CD4-positive, alpha-beta T cell (primary cell): ENCODE results near the gene TSPYL2. TPM values are rescaled to one million over a fixed set of nuclear protein-coding genes. Genes with fewer than 3 reads are reported as not detected.

ENCODE experiments used
- ATAC-seq: fragments of 200-7000 bp; cut with Tn5 transposase; one replicate; pipeline ENCODE4 v1.10.0; 2022; ENCODE audit warnings: mild to moderate bottlenecking; ENCODE audit not compliant: poor library complexity
- CTCF ChIA-PET: fragments of 350-600 bp; sonication (Branson Sonifier 250); formaldehyde crosslinking; loops from one replicate; lab custom pipeline; 2021; ENCODE audit warnings: antibody characterized with exemption, inconsistent platforms; lab: Charles Lee
- POLR2A ChIA-PET: fragments of 350-600 bp; sonication (Branson Sonifier 250); formaldehyde crosslinking; loops from one replicate; lab custom pipeline; 2021; ENCODE audit warnings: antibody characterized with exemption, inconsistent platforms; lab: Charles Lee
- DNase-seq, 14 experiments: peaks; one replicate each; pipeline ENCODE4 v3.0.0-alpha.2; 2013 to 2020; ENCODE audit warnings: mixed read lengths in 2 of 14
- H3K27ac ChIP-seq, 2 donors: one replicate each; pipeline versions ENCODE4 v1.5.1 to v1.7.0; 2013; ENCODE audit warnings: low read length in 2 of 2, low read depth in 1 of 2, mild to moderate bottlenecking in 1 of 2
- H3K27me3 ChIP-seq, 2 experiments: 1 replicate in 1 of 2; 2 replicates in 1 of 2; pipeline versions ENCODE4 v1.6.1 to v1.7.0; 2013; ENCODE audit warnings: low read length in 2 of 2, control low read depth in 1 of 2, mild to moderate bottlenecking in 1 of 2, moderate library complexity in 1 of 2; ENCODE audit not compliant: insufficient read depth in 2 of 2, control insufficient read depth in 1 of 2
- H3K36me3 ChIP-seq: one replicate; pipeline ENCODE4 v1.6.1; 2013; ENCODE audit warnings: low read length, control low read depth; ENCODE audit not compliant: insufficient read depth
- H3K4me1 ChIP-seq: one replicate; pipeline ENCODE4 v1.6.1; 2013; ENCODE audit warnings: low read length, control low read depth; ENCODE audit not compliant: insufficient read depth
- H3K4me3 ChIP-seq: one replicate; pipeline ENCODE4 v1.5.1; 2013; ENCODE audit warnings: mild to moderate bottlenecking, low read length, moderate library complexity
- H3K9me3 ChIP-seq, 2 experiments: 1 replicate in 1 of 2; 2 replicates in 1 of 2; pipeline versions ENCODE4 v1.6.1 to v1.7.0; 2013; ENCODE audit warnings: low read length in 2 of 2, mild to moderate bottlenecking in 2 of 2, control low read depth in 1 of 2, moderate library complexity in 1 of 2; ENCODE audit not compliant: control insufficient read depth in 1 of 2, insufficient read depth in 1 of 2
- H3K27ac Mint-ChIP-seq: one replicate; pipeline ENCODE4 v1.8.0; 2020; ENCODE audit warnings: mixed read lengths
- H3K27me3 Mint-ChIP-seq: one replicate; pipeline ENCODE4 v1.8.0; 2021; ENCODE audit warnings: mixed read lengths
- H3K36me3 Mint-ChIP-seq: one replicate; pipeline ENCODE4 v1.8.0; 2021; ENCODE audit warnings: low read depth, mixed read lengths
- H3K4me1 Mint-ChIP-seq: one replicate; pipeline ENCODE4 v1.8.0; 2021; ENCODE audit warnings: low read depth, mixed read lengths
- H3K4me3 Mint-ChIP-seq: one replicate; pipeline ENCODE4 v1.8.0; 2020; ENCODE audit warnings: mild to moderate bottlenecking, mixed read lengths
- H3K9me3 Mint-ChIP-seq: one replicate; pipeline ENCODE4 v1.8.0; 2020; ENCODE audit warnings: mixed read lengths
- intact Hi-C, 2 experiments: fragments of 100-400 bp; cut with DNase I in 1 of 2; cut with micrococcal nuclease in 1 of 2; formaldehyde crosslinking; loops; one replicate each; pipeline versions ENCODE4 v1.15.1 to v1.9.0; 2023 to 2025; cut with DNase I, micrococcal nuclease
- total RNA-seq, 174 experiments: library from RNA in 2 of 174; stranded (reverse) in 2 of 174; gene quantifications; one replicate each; pipeline ENCODE4 v1.2.3 and lab custom pipeline; 2021 to 2026
- TF ChIP-seq, protein P1 (sequence below): fragments of 200-600 bp; IDR thresholded peaks from one replicate; pipeline ENCODE4 v1.8.0; 2022; ENCODE audit warnings: antibody characterized with exemption, mild to moderate bottlenecking

The TSPYL2 gene
- total RNA-seq, 2 experiments from 2014 or later: 428 to 461 TPM

DNA sequence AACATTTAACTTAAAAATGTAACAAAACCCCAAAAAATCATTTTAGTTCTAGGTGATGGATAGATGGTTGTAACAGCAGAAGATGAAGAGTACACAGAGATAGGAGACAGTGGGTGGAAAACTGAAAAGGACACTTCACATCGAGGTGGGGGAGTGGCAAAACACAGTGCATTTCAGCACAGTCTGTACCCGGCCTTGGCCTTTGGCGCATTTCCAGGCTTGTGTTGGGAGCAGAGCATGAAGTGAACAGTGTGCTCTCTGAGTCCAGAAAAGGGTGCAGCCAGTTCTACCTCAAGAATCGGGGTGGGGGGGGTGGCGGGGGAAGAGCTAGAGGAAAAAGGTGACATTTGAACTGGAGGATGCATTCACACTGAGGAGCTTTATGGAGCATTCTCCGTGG lies 4.3 kb downstream of the TSPYL2 start:
- Mint-ChIP-seq H3K27ac (peak overlapping the region; percentile 98), H3K4me3 (peak overlapping the region; percentile 95), H3K27me3 (no peaks in the 10 kb centered on the region), H3K9me3 (no peaks in the 10 kb centered on the region), H3K4me1 (peaks cover 72% of the 10 kb centered on the region), H3K36me3 (peaks cover 70% of the 10 kb centered on the region)
- ChIA-PET POLR2A (interaction anchor here (1.2 kb wide), 1 partner anchor 10 kb away, joined by 4 read pairs; no protein-coding TSS in a partner anchor), CTCF (no interaction called here)
- Histone ChIP-seq H3K36me3 (peaks cover 29% of the 10 kb centered on the region), H3K4me1 (peaks cover 40% of the 10 kb centered on the region), H3K27me3 (no peaks in the 10 kb centered on the region), H3K27ac (no peak overlapping the region), H3K4me3 (no peak overlapping the region), H3K9me3 (no peaks in the 10 kb centered on the region)
- no peak for DNase-seq
- intact Hi-C loops: no loop called here
- TF ChIP-seq, protein P1, sequence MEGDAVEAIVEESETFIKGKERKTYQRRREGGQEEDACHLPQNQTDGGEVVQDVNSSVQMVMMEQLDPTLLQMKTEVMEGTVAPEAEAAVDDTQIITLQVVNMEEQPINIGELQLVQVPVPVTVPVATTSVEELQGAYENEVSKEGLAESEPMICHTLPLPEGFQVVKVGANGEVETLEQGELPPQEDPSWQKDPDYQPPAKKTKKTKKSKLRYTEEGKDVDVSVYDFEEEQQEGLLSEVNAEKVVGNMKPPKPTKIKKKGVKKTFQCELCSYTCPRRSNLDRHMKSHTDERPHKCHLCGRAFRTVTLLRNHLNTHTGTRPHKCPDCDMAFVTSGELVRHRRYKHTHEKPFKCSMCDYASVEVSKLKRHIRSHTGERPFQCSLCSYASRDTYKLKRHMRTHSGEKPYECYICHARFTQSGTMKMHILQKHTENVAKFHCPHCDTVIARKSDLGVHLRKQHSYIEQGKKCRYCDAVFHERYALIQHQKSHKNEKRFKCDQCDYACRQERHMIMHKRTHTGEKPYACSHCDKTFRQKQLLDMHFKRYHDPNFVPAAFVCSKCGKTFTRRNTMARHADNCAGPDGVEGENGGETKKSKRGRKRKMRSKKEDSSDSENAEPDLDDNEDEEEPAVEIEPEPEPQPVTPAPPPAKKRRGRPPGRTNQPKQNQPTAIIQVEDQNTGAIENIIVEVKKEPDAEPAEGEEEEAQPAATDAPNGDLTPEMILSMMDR: no peak
- ATAC-seq: no peak

DNA sequence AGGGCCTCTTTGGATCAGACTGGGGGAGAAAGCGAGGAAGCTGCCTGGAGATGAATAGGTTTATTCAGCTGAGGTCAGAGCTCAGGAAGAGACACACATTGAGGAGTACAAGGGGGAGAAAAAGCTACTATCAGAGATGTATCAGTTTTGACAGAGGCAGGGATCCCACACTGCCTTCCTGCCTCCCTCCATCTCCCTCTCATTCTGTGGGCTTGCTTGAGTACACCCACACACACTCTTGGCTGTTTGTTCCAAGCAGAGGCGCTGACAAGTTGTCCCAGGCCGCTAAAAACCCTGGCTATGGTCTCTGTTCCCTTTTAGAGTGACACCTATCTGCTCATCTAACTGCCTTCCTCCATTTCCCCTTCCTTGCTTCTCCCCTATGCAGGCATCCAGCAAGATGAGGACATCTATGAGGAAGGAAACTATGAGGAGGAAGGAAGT lies 5.2 kb downstream of the TSPYL2 start:
- Mint-ChIP-seq H3K4me3 (peak overlapping the region; percentile 95), H3K27me3 (no peaks in the 10 kb centered on the region), H3K9me3 (no peaks in the 10 kb centered on the region), H3K36me3 (peaks cover 64% of the 10 kb centered on the region), H3K27ac (peak overlapping the region; percentile 98), H3K4me1 (peaks cover 67% of the 10 kb centered on the region)
- peaks cover 29% of the 10 kb centered on the region for H3K36me3 ChIP-seq
- ChIA-PET CTCF (no interaction called here), POLR2A (interaction anchor here (1.2 kb wide), 1 partner anchor 11 kb away, joined by 4 read pairs; no protein-coding TSS in a partner anchor)
- ATAC-seq: peak; percentile 2
- H3K27me3 ChIP-seq: no peaks in the 10 kb centered on the region
- peaks cover 40% of the 10 kb centered on the region for H3K4me1 ChIP-seq
- H3K27ac ChIP-seq: peak overlapping the region; percentile 21 to 44
- intact Hi-C loops: no loop called here
- peak in 2 of 14 experiments; percentile 27 to 31 for DNase-seq
- no peaks in the 10 kb centered on the region for H3K9me3 ChIP-seq
- no peak overlapping the region for H3K4me3 ChIP-seq
- TF ChIP-seq, protein P1: no peak

DNA sequence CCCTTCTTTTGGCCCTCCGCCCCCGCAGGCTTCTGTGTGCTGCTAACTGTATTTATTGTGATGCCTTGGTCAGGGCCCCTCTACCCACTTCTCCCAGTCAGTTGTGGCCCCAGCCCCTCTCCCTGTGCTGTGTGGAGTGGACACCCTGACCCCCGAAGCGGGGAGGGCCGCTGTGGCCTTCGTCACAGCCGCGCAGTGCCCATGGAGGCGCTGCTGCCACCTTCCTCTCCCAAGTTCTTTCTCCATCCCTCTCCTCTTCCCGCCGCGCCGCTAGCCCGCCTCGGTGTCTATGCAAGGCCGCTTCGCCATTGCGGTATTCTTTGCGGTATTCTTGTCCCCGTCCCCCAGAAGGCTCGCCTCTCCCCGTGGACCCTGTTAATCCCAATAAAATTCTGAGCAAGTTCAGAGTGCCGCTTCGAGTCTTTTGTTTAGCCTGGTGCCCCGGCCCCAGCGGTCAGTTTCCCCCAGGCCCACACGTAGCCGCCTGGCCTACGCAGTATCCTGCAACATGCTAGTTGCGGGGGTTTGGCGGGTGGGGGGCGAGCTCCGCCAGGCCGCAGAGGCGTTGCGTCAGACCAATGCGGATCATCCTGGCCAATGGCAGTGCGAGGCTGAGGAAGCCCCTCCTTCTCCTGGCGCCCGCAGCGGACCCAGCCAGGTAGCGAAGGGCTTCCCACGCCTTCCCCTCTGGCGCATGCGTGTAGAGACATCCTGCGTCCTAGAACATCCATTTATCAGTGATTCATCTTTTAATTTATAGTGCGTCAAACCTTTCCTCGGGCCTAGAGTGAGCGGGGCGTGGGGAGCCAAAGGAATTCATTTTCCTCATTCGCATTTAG lies 6.2 kb downstream of the TSPYL2 start:
- no peaks in the 10 kb centered on the region for H3K9me3 Mint-ChIP-seq
- peaks cover 39% of the 10 kb centered on the region for H3K4me1 ChIP-seq
- peak overlapping the region; percentile 98 for H3K27ac Mint-ChIP-seq
- peak overlapping the region; percentile 60 for H3K4me3 ChIP-seq
- H3K27me3 Mint-ChIP-seq: no peaks in the 10 kb centered on the region
- peak overlapping the region; percentile 89 to 94 for H3K27ac ChIP-seq
- CTCF ChIA-PET: interaction anchor here (0.7 kb wide), 1 partner anchor 16 kb away, joined by 3 read pairs; no protein-coding TSS in a partner anchor
- H3K27me3 ChIP-seq: no peaks in the 10 kb centered on the region
- intact Hi-C loops: no loop called here
- POLR2A ChIA-PET: interaction anchor here (2.1 kb wide), 1 partner anchor 16 kb away, joined by 10 read pairs; no protein-coding TSS in a partner anchor
- H3K9me3 ChIP-seq: no peaks in the 10 kb centered on the region
- peaks cover 67% of the 10 kb centered on the region for H3K4me1 Mint-ChIP-seq
- peaks cover 56% of the 10 kb centered on the region for H3K36me3 Mint-ChIP-seq
- peak; percentile 72 for ATAC-seq
- TF ChIP-seq, protein P1: no peak
- H3K36me3 ChIP-seq: peaks cover 29% of the 10 kb centered on the region
- H3K4me3 Mint-ChIP-seq: peak overlapping the region; percentile 95
- DNase-seq: peak; percentile 62 to 95 (median 76)
